GM12873 (cell line): ENCODE data around the gene VWA8.

Source experiments
- CTCF ChIP-seq: IDR thresholded peaks from 2 replicates; pipeline ENCODE4 v1.5.1; 2012; ENCODE audit warnings: low read depth, mild to moderate bottlenecking, moderate library complexity, low read length, control low read depth; ENCODE audit not compliant: insufficient read depth; ENCODE audit errors: missing control alignments

The VWA8 gene

DNA sequence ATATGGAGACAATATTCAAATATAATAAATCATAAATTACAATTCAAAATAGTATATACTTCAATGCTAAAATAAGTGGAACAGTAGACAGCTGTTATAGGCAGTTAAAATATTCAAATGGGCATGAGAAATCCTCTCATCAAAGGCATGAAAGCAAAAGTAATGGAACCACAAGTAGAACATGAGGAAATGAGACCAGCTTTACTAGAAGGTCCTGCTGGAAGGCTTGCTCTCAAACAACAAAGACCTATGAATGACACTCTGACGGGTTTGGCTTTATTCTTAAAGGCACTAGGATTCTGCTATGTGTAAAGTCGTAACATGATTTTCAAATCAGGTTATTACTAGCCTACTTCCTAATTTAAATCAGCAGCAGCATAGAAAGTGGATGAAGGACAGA lies 148.1 kb downstream of the VWA8 start:
- TF ChIP-seq CTCF = no peak

- TF ChIP-seq CTCF = no peak
Observed at GRCh38 chr13:41812237-41812636, 148.7 kb downstream of the VWA8 start.

DNA sequence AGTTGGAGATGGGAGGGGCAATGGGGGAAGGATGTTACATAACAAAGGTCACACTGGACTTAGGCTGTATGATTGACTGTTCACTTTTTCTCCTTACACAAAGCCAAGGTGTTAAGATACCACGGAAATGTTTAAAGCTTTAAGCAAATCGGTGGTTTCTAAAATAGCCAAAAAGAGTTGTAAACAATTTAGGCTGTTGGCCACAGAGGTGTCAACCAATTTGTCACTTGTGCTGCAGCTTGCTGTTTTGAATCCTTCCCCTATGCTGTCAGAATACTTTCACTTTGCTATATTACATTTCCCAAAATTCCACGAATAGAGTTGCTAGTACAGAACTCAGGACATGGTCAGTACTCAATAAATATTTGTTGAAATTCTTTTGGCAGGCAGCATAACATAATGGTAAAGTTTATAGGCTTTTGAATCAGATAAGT lies 149.3 kb downstream of the VWA8 start:
- TF ChIP-seq CTCF = no peak

GRCh38 chr13:41809962-41810361 lies 150.9 kb downstream of the VWA8 start:
- TF ChIP-seq CTCF = no peak

GRCh38 chr13:41802684-41803444 lies 158.0 kb downstream of the VWA8 start:
- TF ChIP-seq CTCF = no peak

- no peak for TF ChIP-seq CTCF
Observed at GRCh38 chr13:41802043-41802683, 158.7 kb downstream of the VWA8 start.

- no peak for TF ChIP-seq CTCF
Observed at GRCh38 chr13:41791056-41791455, 169.9 kb downstream of the VWA8 start.
